Cardiac fibroblast (primary cell): ENCODE results near the gene SNX10.

Experiments used
- DNase-seq, 2 donors: peaks; one replicate each; pipeline versions ENCODE4 v3.0.0 to v3.0.0-alpha.2; 2010; ENCODE audit warnings: low read depth in 2 of 2
- H3K4me3 ChIP-seq, 2 donors: replicated peaks in 1 of 2; 1 replicate in 1 of 2; 2 replicates in 1 of 2; pipeline ENCODE4 v1.5.1; 2011; ENCODE audit warnings: low read depth in 2 of 2, low read length in 2 of 2, mild to moderate bottlenecking in 2 of 2, moderate library complexity in 1 of 2
- TF ChIP-seq, protein P1 (sequence below): IDR thresholded peaks from one replicate; pipeline ENCODE4 v1.5.1; 2011; ENCODE audit warnings: low read depth, mild to moderate bottlenecking, low read length, inconsistent platforms

The SNX10 gene

DNA sequence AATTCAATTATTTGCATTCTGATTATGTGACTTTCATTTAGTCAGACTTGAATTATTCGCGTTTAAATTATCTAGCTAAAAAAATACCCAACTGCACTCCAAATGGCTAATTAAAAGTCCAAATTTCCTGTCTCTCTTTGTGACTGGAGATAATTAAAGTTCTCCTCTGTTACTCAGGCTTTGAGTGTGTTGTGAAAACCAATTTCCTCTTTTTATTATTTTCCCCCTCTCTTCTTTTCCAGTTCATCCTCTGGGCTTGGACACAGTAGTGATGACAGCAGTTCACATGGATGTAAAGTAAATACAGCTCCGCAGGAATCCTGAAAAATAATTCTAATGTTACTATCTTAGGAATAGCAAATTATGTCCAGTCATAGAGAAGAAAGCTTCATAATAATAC, 80.6 kb downstream of the SNX10 start:
- no peak for DNase-seq
- TF ChIP-seq, protein P1, sequence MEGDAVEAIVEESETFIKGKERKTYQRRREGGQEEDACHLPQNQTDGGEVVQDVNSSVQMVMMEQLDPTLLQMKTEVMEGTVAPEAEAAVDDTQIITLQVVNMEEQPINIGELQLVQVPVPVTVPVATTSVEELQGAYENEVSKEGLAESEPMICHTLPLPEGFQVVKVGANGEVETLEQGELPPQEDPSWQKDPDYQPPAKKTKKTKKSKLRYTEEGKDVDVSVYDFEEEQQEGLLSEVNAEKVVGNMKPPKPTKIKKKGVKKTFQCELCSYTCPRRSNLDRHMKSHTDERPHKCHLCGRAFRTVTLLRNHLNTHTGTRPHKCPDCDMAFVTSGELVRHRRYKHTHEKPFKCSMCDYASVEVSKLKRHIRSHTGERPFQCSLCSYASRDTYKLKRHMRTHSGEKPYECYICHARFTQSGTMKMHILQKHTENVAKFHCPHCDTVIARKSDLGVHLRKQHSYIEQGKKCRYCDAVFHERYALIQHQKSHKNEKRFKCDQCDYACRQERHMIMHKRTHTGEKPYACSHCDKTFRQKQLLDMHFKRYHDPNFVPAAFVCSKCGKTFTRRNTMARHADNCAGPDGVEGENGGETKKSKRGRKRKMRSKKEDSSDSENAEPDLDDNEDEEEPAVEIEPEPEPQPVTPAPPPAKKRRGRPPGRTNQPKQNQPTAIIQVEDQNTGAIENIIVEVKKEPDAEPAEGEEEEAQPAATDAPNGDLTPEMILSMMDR: no peak
- H3K4me3 ChIP-seq: no peak overlapping the region

DNA sequence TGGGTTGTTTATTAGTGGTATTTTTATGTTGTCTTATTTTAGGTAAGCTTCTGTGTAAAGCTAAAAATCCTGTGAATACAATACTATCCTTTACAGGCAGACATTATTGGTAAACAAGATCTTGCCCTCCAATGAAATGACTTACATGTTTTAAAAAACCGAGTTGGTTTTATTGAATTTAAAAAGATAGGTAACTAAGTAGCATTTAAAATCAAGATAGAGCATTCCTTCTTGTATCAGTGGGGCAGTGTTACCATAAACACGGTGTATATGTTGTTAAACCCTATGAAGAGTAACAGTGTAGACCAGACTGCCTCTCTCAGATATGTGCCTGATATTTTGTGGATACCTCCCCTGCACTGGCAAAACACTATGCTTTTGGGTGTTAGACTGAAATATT, 81.0 kb downstream of the SNX10 start:
- TF ChIP-seq, protein P1: no peak
- no peak for DNase-seq
- no peak overlapping the region for H3K4me3 ChIP-seq

DNA sequence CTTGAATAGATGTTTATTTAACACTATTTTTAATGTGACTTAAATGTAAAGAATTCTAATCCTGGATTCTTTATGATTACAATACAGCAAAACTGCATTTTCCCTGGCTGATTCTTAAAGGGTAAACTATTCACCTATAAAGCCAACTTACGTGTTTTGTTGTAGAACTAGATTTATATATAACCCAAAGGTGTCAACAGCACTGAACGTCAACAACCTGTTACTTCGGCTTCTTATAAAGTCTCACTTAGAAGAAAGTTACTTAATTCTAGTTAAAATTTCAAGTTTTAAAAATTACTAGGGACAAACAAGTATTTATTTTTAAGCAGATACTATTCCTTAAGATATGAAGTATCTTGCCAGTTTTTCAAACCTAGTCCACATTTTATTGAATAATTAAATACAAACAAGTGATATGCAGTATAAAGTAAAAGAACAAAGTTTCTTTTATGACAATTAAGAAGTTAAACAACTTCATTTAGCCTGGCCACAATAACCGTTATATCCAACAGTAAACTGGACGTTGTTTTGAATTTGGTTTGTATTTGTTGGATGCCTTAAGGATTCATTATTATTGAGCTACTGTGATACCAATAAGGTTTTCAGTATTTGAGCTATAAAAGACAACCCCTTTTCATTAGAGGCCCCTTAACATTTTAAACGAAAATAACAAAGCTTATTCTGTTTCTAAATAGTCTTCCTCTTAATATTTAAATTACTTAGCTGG, 83.1 kb downstream of the SNX10 start:
- no peak overlapping the region for H3K4me3 ChIP-seq
- TF ChIP-seq, protein P1: no peak
- DNase-seq: no peak

DNA sequence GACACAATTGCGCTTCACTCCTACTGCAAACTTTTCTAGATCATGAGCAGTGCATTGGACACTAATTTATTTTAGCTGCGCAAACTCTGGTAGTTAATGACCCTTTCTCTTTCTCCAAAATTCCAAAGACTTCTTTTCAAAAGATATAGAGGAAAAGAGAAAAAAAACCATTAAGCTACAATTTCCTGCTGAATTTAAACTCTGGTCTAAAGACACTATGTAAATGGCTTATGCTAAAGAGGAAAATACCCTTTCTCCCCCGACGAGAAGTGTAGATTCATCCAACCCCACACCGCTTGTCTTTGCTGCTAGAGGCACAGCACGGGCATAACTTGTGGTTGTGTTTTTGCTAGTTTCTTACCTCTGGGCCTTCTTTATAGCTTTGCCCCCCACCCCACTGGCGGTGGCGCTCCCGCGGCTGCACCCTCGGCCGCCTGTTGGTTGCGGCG, 84.1 kb downstream of the SNX10 start:
- no peak overlapping the region for H3K4me3 ChIP-seq
- TF ChIP-seq, protein P1: no peak
- DNase-seq: no peak

DNA sequence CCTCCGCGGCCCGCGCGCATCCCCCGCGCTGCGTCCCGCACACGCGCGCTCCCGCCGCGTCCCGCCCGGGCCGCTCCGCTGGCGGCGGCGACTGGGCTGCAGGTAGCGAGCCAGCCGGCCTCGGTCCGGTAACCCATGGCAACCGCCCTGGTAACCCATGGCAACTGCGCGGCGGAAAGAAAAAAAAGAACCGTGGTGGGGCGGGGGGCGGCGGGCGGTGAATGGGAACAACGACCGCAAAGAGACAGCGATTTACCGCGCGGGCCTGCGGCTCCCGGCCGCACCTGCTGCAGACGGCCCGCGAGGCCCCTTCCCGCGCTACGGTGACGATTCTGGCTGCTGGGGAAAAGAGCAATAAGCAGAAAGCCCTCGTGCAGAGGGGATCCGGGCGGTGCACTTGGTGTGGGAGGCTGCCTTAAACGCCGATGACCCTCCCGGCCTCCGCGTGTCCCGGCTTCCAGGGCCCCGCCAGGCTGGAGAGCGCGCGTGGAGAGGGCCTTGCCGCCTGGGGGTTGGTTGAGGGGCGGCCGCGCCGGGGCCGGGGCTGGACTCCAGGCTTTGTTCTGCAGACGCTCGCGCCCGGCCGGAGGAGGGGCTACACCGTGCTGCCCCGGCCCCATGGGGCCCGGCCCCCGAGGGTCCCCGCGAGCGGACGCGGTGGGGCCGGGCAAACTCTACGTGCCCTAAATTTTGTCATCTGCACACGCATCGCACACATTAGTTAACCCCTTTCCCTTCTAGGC, 84.7 kb downstream of the SNX10 start:
- H3K4me3 ChIP-seq: no peak overlapping the region
- TF ChIP-seq, protein P1: no peak
- DNase-seq: no peak

DNA sequence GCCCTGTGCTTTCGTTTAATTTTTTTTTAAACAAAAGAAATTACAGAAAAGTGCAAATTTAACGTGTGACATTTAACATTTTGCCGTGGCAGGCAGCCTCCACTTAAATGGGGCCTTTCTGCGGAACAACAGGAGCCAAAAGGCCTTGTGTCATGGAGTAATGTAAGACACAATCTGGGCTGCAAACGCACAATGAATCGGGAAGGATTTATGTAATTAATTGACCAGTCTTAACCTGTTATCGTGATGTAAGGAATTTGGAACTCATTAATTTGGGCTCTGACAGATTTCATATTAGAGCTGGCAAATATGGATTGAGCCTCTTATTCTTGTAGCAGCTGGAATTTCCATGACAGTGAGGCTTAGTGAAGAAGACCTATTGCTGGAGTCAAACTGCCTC, 86.4 kb downstream of the SNX10 start:
- no peak for DNase-seq
- TF ChIP-seq, protein P1: no peak
- no peak overlapping the region for H3K4me3 ChIP-seq
